Peyer's patch (tissue), 4 donors: ENCODE results near the gene CHN2.

Source experiments
- CTCF ChIP-seq, 6 experiments: fragments of 450-650 bp in 4 of 6; fragments of 200-600 bp in 2 of 6; sonication (generic) in 1 of 6; IDR thresholded peaks; one replicate each; pipeline ENCODE4 v1.5.1; 2017 to 2019; ENCODE audit warnings: antibody characterized with exemption in 6 of 6, mild to moderate bottlenecking in 3 of 6, moderate library complexity in 1 of 6
- POLR2A ChIP-seq, 2 donors: fragments of 450-650 bp; IDR thresholded peaks; one replicate each; pipeline ENCODE4 v1.5.1; 2017; ENCODE audit warnings: antibody characterized with exemption in 2 of 2, mild to moderate bottlenecking in 2 of 2, moderate library complexity in 2 of 2

GRCh38 chr7:29469281-29469680, 274.7 kb downstream of the CHN2 start:
- TF ChIP-seq POLR2A (IDR thresholded peaks at IDR 0.05) (no peak), CTCF (IDR thresholded peaks at IDR 0.05) (no peak)
